HG02943 (cell line): ENCODE measurements around the gene HSP90B1.

ENCODE experiments used
- ATAC-seq: cut with Tn5 transposase; IDR thresholded peaks from one replicate; pipeline ENCODE4 v1.9.1; 2021; ENCODE audit warnings: mild to moderate bottlenecking, low read depth, moderate library complexity; ENCODE audit not compliant: unreplicated experiment

Gene HSP90B1

GRCh38 chr12:103929046-103929783 lies 995 bp upstream of the HSP90B1 start:
- ATAC-seq = peak; percentile 25

- ATAC-seq = no peak
Observed at GRCh38 chr12:103929784-103930033, 501 bp upstream of the HSP90B1 start.

GRCh38 chr12:103930787-103931735 lies 851 bp downstream of the HSP90B1 start:
- no peak for ATAC-seq

GRCh38 chr12:103933237-103933636 lies 3.0 kb downstream of the HSP90B1 start:
- no peak for ATAC-seq

GRCh38 chr12:103936679-103937078 lies 6.5 kb downstream of the HSP90B1 start:
- no peak for ATAC-seq

- no peak for ATAC-seq
Observed at GRCh38 chr12:103944964-103945363, 14.8 kb downstream of the HSP90B1 start.

- no peak for ATAC-seq
Observed at GRCh38 chr12:103947871-103948555, 17.8 kb downstream of the HSP90B1 start.

GRCh38 chr12:103948746-103949406 lies 18.7 kb downstream of the HSP90B1 start:
- ATAC-seq = no peak

GRCh38 chr12:103952497-103952896 lies 22.3 kb downstream of the HSP90B1 start:
- no peak for ATAC-seq

GRCh38 chr12:103955811-103956508 lies 25.8 kb downstream of the HSP90B1 start:
- ATAC-seq = no peak

- peak; percentile 16 for ATAC-seq
Observed at GRCh38 chr12:103956509-103957027, 26.4 kb downstream of the HSP90B1 start.

GRCh38 chr12:103957865-103958388 lies 27.7 kb downstream of the HSP90B1 start:
- no peak for ATAC-seq

GRCh38 chr12:103958621-103959020 lies 28.4 kb downstream of the HSP90B1 start:
- no peak for ATAC-seq

- ATAC-seq = no peak
Observed at GRCh38 chr12:103960616-103961227, 30.5 kb downstream of the HSP90B1 start.

GRCh38 chr12:103962493-103962892 lies 32.3 kb downstream of the HSP90B1 start:
- ATAC-seq = no peak

- ATAC-seq = no peak
Observed at GRCh38 chr12:103964805-103965204, 34.6 kb downstream of the HSP90B1 start.

- no peak for ATAC-seq
Observed at GRCh38 chr12:103965255-103965589, 35.0 kb downstream of the HSP90B1 start.

- ATAC-seq = peak; percentile 98
Observed at GRCh38 chr12:103965590-103966504, 35.6 kb downstream of the HSP90B1 start, which contains the start of gene TDG. TDG (plus strand) TSS chr12:103965872; CDS start chr12:103966038, 166 bp downstream.
